Heart left ventricle (tissue), 16 donors: ENCODE data around the gene LRRC52. TPM values are rescaled to one million over a fixed set of nuclear protein-coding genes. Genes with fewer than 3 reads are reported as not detected.

Experiments used
- ATAC-seq, 4 donors: fragments of 200-7000 bp; cut with Tn5 transposase; one replicate each; pipeline ENCODE4 v1.9.1; 2020 to 2022; ENCODE audit warnings: moderate library complexity in 4 of 4, mild to moderate bottlenecking in 3 of 4, moderate number of reproducible peaks in 1 of 4
- DNase-seq, 5 donors: peaks; one replicate each; pipeline ENCODE4 v3.0.0-alpha.2; 2020
- H3K27ac ChIP-seq, 12 donors: fragments of 200-600 bp; sonication (generic) in 4 of 12; one replicate each; pipeline versions ENCODE4 v1.5.0 to v1.8.0; 2016 to 2022; ENCODE audit warnings: mild to moderate bottlenecking in 2 of 12
- H3K27me3 ChIP-seq, 9 donors: fragments of 200-600 bp; sonication (generic) in 2 of 9; one replicate each; pipeline versions ENCODE4 v1.5.1 to v1.8.0; 2016 to 2022; ENCODE audit warnings: mild to moderate bottlenecking in 3 of 9
- H3K36me3 ChIP-seq, 9 donors: fragments of 200-600 bp; sonication (generic) in 2 of 9; one replicate each; pipeline versions ENCODE4 v1.5.0 to v1.8.0; 2018 to 2022; ENCODE audit warnings: mild to moderate bottlenecking in 2 of 9
- H3K4me1 ChIP-seq, 12 donors: fragments of 200-600 bp; sonication (generic) in 4 of 12; one replicate each; pipeline versions ENCODE4 v1.5.0 to v1.8.0; 2016 to 2022; ENCODE audit warnings: mild to moderate bottlenecking in 3 of 12
- H3K4me3 ChIP-seq, 12 donors: fragments of 200-600 bp; sonication (generic) in 4 of 12; one replicate each; pipeline versions ENCODE4 v1.5.0 to v1.8.0; 2017 to 2022; ENCODE audit warnings: mild to moderate bottlenecking in 9 of 12, moderate library complexity in 4 of 12
- H3K9me3 ChIP-seq, 12 donors: fragments of 200-600 bp; sonication (generic) in 4 of 12; one replicate each; pipeline versions ENCODE4 v1.5.0 to v1.8.0; 2016 to 2022; ENCODE audit warnings: mild to moderate bottlenecking in 1 of 12
- POLR2A ChIP-seq, 2 donors: fragments of 450-650 bp; IDR thresholded peaks; one replicate each; pipeline ENCODE4 v1.6.1; 2017; ENCODE audit warnings: antibody characterized with exemption in 2 of 2, mild to moderate bottlenecking in 2 of 2, moderate library complexity in 2 of 2
- WGBS, 4 donors: extraction: QIAGEN DNeasy Blood & Tissue Kit in 2 of 4; methylation state at CpG; one replicate each; pipeline versions ENCODE4 v1.1.5 to v1.1.7; 2013 to 2018; 5-methylcytosine and 5-hydroxymethylcytosine counted together
- intact Hi-C, 10 donors: fragments of 100-400 bp; cut with DNase I; formaldehyde crosslinking; loops; one replicate each; pipeline versions ENCODE4 v1.11.1 to v1.14.2; 2022
- polyA plus RNA-seq, 2 donors: library from polyadenylated mRNA; stranded (reverse); fragments of 200-250 nt; gene quantifications; one replicate each; pipeline ENCODE4 v1.2.3, GENCODE V29; 2013
- total RNA-seq, 9 donors: library from RNA; depleted of rRNA in 2 of 9; stranded (reverse); fragments of >200 nt in 2 of 9; fragmentation: NEBNext Ultra II Directional in 3 of 9; extraction: Animal tissue kit (Norgen Biotek cat#: 25700) in 3 of 9; gene quantifications; one replicate each; pipeline versions ENCODE4 v1.1.0 to v1.2.4, GENCODE V29; 2016 to 2023
- TF ChIP-seq, protein P1 (sequence below), 12 donors: fragments of 200-600 bp; sonication (generic) in 4 of 12; IDR thresholded peaks; one replicate each; pipeline versions ENCODE4 v1.5.0 to v1.8.0; 2018 to 2022; ENCODE audit warnings: antibody characterized with exemption in 12 of 12, mild to moderate bottlenecking in 5 of 12
- donor health status: ischemic (EF 13 %, LVEDD 7.1; RV severe dilation, severe dysfunction).
- donor health status: healthy with polysubstance abuse.
- donor health status: DM: no; HTN: yes; CAD: no.
- donor health status: DM: no; HTN: no; CAD: no.
- donor health status: ischemic (EF 25% LVEDD 6.9; RV normal size, moderate dysfunction).
- donor health status: ischemic (EF 25% LVEDD 5.7; RV mildly dilated, moderate dysfunction).
- donor health status: healthy.
- donor health status: DM: yes; HTN: yes; CAD: no.
- donor health status: ischemic (EF 35%, LVEDD 5.7; RV mildly dilated, moderate dysfunction).
- donor health status: nonischemic (EF 11% LVEDD 7.7; RV severe dilation, severe dysfunction).
- donor health status: DM: yes; HTN: yes; CAD: no.
- donor health status: PGD.
- donor health status: ischemic (EF 29% LVEDD 5.4; RV normal size, mild dysfunction).
- donor health status: nonischemic (EF 23%, LVEDD 6.1; RV moderate dilation, normal function).

The LRRC52 gene
- total and polyA plus RNA-seq, 11 donors, result 0.12 to 1.0 (median 0.27) TPM; not detected in 4

- Histone ChIP-seq H3K4me1 (peaks cover 0 to 35% (median 5%) of the 10 kb centered on the region in 12 donors), H3K27ac (peak overlapping the region in 6 of 12 donors; percentile 22 to 61 (median 51)), H3K4me3 (no peak overlapping the region), H3K36me3 (no peaks in the 10 kb centered on the region), H3K27me3 (no peaks in the 10 kb centered on the region), H3K9me3 (no peaks in the 10 kb centered on the region)
- ATAC-seq (peak; percentile 81 to 89 (median 84)), DNase-seq (peak in 4 of 5 donors; percentile 37 to 52 (median 48))
- TF ChIP-seq, protein P1, sequence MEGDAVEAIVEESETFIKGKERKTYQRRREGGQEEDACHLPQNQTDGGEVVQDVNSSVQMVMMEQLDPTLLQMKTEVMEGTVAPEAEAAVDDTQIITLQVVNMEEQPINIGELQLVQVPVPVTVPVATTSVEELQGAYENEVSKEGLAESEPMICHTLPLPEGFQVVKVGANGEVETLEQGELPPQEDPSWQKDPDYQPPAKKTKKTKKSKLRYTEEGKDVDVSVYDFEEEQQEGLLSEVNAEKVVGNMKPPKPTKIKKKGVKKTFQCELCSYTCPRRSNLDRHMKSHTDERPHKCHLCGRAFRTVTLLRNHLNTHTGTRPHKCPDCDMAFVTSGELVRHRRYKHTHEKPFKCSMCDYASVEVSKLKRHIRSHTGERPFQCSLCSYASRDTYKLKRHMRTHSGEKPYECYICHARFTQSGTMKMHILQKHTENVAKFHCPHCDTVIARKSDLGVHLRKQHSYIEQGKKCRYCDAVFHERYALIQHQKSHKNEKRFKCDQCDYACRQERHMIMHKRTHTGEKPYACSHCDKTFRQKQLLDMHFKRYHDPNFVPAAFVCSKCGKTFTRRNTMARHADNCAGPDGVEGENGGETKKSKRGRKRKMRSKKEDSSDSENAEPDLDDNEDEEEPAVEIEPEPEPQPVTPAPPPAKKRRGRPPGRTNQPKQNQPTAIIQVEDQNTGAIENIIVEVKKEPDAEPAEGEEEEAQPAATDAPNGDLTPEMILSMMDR (IDR thresholded peaks at IDR 0.05), result no peak
- TF ChIP-seq POLR2A (IDR thresholded peaks at IDR 0.05), result no peak
- intact Hi-C loops, result no loop called here
- WGBS, 4 donors, result 8 to 15% (median 11%) methylated on average over 2 of the region's 2 CpGs
These were observed 12.8 kb upstream of the LRRC52 start for GRCh38 chr1:165531021-165531420.

- ATAC-seq (peak in 1 of 4 donors; percentile 7), DNase-seq (no peak)
- H3K4me1 ChIP-seq, result peaks cover 0 to 35% (median 5%) of the 10 kb centered on the region in 12 donors
- 67 to 79% (median 76%) methylated on average over 7 of the region's 7 CpGs for WGBS, 4 donors
- no peaks in the 10 kb centered on the region for H3K36me3 ChIP-seq
- intact Hi-C loops, result no loop called here
- TF ChIP-seq, protein P1 (IDR thresholded peaks at IDR 0.05), result no peak
- TF ChIP-seq POLR2A (IDR thresholded peaks at IDR 0.05), result no peak
- H3K9me3 ChIP-seq, result no peaks in the 10 kb centered on the region
- H3K27me3 ChIP-seq, result no peaks in the 10 kb centered on the region
- no peak overlapping the region for H3K4me3 ChIP-seq
- peak overlapping the region in 2 of 12 donors; percentile 50 to 52 for H3K27ac ChIP-seq
These were observed 11.7 kb upstream of the LRRC52 start for GRCh38 chr1:165532053-165532452.

- H3K36me3 ChIP-seq, result no peaks in the 10 kb centered on the region
- peaks cover 0 to 30% (median 5%) of the 10 kb centered on the region in 12 donors for H3K4me1 ChIP-seq
- no peak overlapping the region for H3K4me3 ChIP-seq
- DNase-seq (no peak), ATAC-seq (no peak)
- H3K27me3 ChIP-seq, result no peaks in the 10 kb centered on the region
- no peak for TF ChIP-seq POLR2A (IDR thresholded peaks at IDR 0.05)
- TF ChIP-seq, protein P1 (IDR thresholded peaks at IDR 0.05), result no peak
- intact Hi-C loops, result no loop called here
- H3K27ac ChIP-seq, result no peak overlapping the region
- H3K9me3 ChIP-seq, result no peaks in the 10 kb centered on the region
- 18 to 40% (median 38%) methylated on average over 4 of the region's 4 CpGs for WGBS, 4 donors
These were observed 10.5 kb upstream of the LRRC52 start for GRCh38 chr1:165533254-165533653.

- DNase-seq (no peak), ATAC-seq (no peak)
- H3K9me3 ChIP-seq, result no peaks in the 10 kb centered on the region
- TF ChIP-seq, protein P1 (IDR thresholded peaks at IDR 0.05), result no peak
- TF ChIP-seq POLR2A (IDR thresholded peaks at IDR 0.05), result no peak
- intact Hi-C loops, result loop anchor here in 1 of 10 donors (5.0 kb wide), 1 partner anchor 84 kb away; no protein-coding TSS in a partner anchor
- no peaks in the 10 kb centered on the region for H3K27me3 ChIP-seq
- WGBS, 4 donors, result 82 to 90% (median 87%) methylated on average over 3 of the region's 3 CpGs
- H3K27ac ChIP-seq, result no peak overlapping the region
- peaks cover 0 to 40% (median 13%) of the 10 kb centered on the region in 12 donors for H3K4me1 ChIP-seq
- H3K36me3 ChIP-seq, result no peaks in the 10 kb centered on the region
- no peak overlapping the region for H3K4me3 ChIP-seq
These were observed 7.8 kb upstream of the LRRC52 start for GRCh38 chr1:165536016-165536415.
